ENCODE data around the gene LHB. TPM values are rescaled to one million over a fixed set of nuclear protein-coding genes. Genes with fewer than 3 reads are reported as not detected.
"Not testable (repeated sequence)": the region's sequence is repeated elsewhere in the genome, so short reads cannot be mapped to it uniquely, and the experiment has no call there.

LHB gene
- under 1 TPM in 2 of 3 donors, not detected in 1; 0.30 to 0.71 TPM for polyA plus RNA-seq (ENCODE audit: insufficient read length in 3 of 3)
- long read RNA-seq, donor 1, result 0 reads
- long read RNA-seq, donor 2, result 0 reads
- long read RNA-seq, donor 3, result 0 reads
- long read RNA-seq, donor 4, partial matches to known transcripts, result 0 of 2 reads
- long read RNA-seq, donor 4, other reads (novel, unspliced or antisense), result 0 of 2 reads
- long read RNA-seq, donor 5, result 0 reads
- long read RNA-seq, donor 6, result 0 reads
- long read RNA-seq, donor 7, result 0 reads
- long read RNA-seq, donor 8, result 0 reads
- long read RNA-seq, donor 9, result 0 reads
- long read RNA-seq, donor 10, result 0 reads
- long read RNA-seq, donor 11, result 0 reads
- long read RNA-seq, donor 12, partial matches to known transcripts, result 0 of 1 reads
- long read RNA-seq, donor 12, other reads (novel, unspliced or antisense), result 0 of 1 reads
- long read RNA-seq, donor 13, result 0 reads
- long read RNA-seq, donor 14, result 0 reads
- long read RNA-seq, donor 15, result 0 reads
- long read RNA-seq, donor 16, result 0 reads

DNA sequence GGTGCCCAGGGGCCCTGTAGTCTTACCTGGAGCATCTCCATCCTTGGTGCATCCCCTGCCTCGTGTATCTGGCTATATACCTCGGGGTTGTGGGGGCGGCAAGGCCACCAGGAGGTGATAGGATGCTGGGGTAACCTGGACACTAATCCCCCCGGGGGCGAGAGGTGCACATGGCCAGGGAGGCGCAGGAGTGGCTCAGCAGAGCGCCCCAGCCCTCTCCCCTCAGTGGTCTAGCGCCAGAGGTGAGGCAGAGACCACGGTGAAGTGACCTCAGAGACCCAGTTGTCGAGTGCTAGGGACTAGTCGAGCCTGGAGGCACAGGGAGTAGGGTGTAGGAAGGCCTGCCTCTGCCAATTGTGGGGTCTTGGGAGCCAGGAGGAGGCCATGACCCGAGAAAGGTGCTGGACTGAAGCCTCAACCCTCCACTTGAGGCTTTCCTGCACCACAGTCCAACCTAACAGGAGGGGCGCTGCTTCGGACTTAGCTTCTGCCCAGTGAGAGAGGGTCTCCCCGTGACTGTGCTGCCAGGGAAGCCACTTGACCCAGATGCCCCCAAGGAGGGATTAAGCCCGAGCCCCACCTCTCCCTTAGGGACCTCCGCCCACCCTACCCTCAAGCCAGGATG, at the start of gene LHB:
TSS of gene LHB (minus strand) at position 51 of the 625 bp plus-strand sequence. CDS start at position 41, 10 bp downstream.
- DNase-seq, result no peak

DNA sequence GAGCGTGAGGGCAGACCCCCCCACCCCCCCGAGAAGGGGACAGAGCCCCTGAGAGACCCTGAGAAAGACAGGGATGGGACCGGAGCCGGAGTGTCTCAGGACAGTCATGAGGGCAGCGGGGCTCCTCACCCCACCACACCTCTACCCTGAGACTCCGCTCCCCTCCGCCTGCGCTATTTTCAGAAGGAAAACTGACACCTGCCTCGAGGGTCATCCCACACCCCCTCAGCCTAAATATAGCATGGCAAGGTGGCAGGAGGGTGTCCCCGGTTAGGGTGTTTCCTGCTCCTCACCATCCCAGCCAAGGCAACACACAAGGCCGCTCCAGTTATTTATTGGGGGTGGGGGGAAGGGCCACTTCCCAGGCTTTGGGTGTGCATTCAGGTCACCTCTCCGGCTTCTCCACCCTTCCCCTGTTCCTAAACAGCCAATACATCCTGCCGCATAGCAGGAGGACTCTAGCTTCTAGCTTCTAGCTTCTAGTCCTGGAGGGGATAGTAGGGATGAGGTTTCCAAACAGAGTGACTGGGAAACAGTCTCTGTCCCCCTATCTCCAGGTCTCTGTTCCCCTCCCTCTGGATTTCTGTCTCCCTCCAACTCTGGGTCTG, 49.1 kb upstream of the LHB start:
- no peak for DNase-seq

DNA sequence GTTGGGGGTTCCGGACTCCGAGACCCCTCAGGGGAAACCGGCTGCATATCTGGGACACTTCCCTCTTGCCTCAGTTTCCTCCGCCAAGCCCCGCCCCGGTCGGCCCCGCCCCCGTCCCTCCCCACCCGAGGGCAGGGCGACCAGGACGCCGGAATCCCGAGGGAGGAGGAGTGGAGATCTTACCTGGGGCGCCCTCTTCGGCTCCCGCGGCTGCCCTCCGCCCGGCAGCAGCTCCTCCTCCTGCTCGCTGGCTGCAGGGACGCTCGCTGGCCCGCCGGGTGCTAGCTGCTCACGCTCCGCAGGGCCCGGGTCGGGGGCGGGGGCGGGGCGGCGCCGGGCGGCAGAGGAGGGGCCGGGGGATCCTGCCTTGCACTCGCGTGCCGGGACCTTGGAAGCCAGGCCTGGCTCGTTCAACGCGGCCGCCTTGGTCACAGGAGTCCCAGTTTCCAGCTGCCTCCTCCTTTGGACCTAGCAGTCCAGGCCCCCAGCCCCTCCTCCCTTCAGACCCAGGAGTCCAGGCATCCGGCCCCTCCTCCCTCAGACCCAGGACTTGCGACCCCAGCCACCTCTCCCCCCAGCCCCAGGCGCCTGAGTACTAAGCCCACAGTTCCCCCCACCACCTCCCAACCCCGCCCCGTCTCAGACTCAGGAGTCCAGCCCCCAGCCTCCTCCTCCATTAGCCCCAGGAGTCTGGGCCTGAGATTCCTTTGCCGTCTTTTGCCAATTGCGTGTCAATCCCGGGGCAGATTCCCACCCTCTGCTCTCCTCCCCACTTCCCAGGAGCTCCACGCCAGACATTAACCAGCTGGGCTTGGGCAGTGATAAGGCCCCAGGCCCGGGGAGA, 48.1 kb upstream of the LHB start, which contains the start of gene NTF4:
TSS of gene NTF4 (minus strand) at position 51 of the 844 bp plus-strand sequence. CDS start 2,821 bp downstream, outside the sequence.
- peak; percentile 69 for DNase-seq

- DNase-seq, result no peak
These were observed 47.2 kb upstream of the LHB start for GRCh38 chr19:49064029-49064629.

- no peak for DNase-seq
These were observed 44.6 kb upstream of the LHB start for GRCh38 chr19:49061445-49061844.

GRCh38 chr19:49061000-49061399, 44.1 kb upstream of the LHB start:
- DNase-seq, result no peak

DNA sequence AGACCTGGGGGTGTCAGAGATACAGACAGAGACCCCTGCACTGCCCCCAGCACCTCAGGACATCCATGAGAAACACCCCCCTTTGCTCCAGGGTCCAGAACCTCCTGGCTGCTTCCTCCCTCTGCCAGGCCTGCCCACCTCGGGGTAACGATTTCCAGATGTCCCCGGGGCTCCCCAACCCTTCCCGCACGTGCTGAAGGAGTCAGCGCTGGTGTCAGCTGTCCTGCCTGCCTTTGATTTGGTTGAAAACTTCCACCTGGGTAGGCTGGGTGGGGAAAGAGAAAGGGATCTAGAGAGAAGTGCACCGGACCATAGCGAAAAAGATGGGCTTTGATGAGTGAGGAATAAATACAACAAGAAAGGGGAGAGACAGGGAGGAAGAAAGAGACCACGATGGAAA, 42.2 kb upstream of the LHB start:
- peak; percentile 19 for DNase-seq

DNA sequence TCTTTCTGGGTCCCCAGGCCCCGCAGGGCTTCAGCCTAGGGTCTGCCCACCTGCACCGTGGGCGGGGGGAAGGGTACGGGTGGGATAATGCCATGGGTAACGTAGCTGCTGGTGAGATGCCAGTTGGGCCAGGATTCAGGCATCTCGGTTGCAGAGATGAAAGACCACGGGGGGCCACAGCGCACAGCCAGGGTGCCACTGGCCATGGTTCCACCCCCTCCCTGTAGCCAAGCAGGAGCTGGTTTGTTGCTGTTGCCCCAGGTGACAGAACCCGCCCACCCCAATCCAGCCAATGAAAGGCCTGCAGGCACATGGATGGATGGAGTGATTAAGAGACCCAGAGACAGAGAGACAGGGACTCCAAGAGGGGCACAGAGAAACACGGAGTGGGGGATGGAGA, 41.7 kb upstream of the LHB start:
- no peak for DNase-seq

GRCh38 chr19:49057636-49058234, 40.8 kb upstream of the LHB start, which contains the start of gene CGB7:
Gene CGB7, minus strand, starts transcription at chr19:49057749. Its CDS starts 2,374 bp downstream, at chr19:49055375.
- peak; percentile 65 for DNase-seq

DNA sequence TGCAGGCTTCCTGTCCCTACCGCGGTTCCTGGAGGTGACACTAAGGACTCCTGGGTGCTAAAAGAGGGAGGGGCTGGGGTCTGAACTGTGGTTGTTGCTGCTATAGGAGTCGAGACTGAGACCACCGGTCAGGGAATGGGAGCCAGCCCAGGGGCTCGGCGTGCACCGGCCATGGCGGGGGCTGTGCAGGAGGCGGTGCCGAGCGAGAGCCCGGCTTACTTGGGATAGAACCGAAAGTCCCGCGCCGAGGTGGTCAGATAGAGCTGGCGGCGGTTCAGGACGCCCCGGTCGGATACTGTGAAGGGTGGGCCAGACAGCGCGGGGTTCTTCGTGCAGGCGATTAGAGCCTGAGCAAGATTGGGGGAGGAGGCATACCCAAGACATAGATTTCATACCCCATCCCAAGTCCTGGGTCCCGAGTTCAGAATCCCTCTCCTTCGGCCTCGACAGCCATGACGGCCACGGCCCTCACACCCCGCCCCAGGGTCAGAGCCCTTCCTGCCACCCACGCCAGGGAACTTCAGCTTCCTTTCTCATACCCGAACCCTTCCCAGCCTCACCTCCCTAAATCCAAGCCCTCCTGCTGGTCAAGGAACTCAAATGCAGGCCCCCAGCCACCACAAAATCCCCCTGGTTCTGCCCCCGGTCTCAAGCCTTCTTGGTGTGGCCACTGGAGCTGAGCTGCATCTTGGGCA, 40.2 kb upstream of the LHB start:
- DNase-seq, result not testable (repeated sequence)

- peak; percentile 28 for DNase-seq
These were observed 39.4 kb upstream of the LHB start for GRCh38 chr19:49056101-49056901.

GRCh38 chr19:49050376-49051033, 33.6 kb upstream of the LHB start:
- not testable (repeated sequence) for DNase-seq

DNA sequence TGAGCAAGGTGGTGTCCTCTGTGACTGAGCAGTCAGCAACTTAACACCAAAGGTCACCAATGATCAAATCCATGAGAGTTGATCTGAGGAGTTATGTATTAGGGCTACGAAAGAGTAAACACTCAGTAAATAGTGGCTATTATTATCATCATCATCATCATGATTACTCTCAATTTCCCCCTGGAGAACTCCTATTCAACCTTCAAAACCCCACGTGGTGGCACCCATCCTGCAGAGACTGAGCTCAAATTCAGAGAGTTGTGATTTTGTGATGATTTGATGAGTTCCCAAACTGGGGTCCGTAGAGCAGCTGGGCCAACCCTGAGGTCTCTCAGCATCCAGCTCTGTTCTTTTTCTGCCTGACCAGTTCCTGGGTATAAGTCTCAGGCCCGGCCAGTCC, 32.9 kb upstream of the LHB start:
- not testable (repeated sequence) for DNase-seq

DNA sequence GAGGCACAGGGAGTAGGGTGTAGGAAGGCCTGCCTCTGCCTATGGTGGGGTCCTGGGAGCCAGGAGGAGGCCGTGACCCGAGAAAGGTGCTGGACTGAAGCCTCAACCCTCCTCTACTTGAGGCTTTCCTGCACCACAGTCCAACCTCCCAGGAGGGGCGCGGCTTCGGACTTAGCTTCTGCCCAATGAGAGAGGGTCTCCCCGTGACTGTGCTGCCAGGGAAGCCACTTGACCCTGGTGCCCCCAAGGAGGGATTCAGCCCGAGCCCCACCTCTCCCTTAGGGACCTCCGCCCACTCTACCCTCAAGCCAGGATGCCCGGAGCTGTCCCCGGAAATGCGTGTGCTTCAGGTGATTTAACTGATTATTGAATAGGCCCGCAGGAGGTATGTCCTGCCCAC, 32.1 kb upstream of the LHB start, which contains the start of gene CGB8:
TSS of gene CGB8 (minus strand) at position 101 of the 400 bp plus-strand sequence. CDS start 372 bp downstream, outside the sequence.
- not testable (repeated sequence) for DNase-seq

- DNase-seq, result not testable (repeated sequence)
These were observed 26.7 kb upstream of the LHB start, which contains the start of gene CGB5 for GRCh38 chr19:49043548-49043947. Gene CGB5, plus strand, starts transcription at chr19:49043848. Its CDS starts 362 bp downstream, at chr19:49044210.

GRCh38 chr19:49042666-49043065, 25.8 kb upstream of the LHB start:
- not testable (repeated sequence) for DNase-seq

DNA sequence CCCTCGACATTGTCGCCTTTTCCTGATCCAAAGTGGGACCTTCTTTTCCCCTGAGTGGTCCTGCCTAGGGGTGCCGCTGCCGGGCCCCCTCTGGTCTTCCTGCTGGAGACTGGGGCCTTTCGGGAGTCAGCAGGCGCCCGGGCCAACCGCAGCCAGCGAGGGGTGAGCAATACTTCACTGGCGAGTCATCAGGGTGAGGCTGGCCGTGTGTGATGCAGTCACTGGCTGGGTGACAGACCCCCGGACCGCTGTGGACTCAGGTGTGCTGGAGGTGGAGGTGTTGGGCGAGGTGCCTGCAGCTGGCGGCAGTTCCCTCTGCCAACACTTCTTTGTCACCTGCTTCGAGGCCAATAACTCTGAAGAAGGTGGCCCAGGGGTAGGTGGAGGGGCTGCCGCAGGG, 25.3 kb upstream of the LHB start:
- DNase-seq, result no peak

DNA sequence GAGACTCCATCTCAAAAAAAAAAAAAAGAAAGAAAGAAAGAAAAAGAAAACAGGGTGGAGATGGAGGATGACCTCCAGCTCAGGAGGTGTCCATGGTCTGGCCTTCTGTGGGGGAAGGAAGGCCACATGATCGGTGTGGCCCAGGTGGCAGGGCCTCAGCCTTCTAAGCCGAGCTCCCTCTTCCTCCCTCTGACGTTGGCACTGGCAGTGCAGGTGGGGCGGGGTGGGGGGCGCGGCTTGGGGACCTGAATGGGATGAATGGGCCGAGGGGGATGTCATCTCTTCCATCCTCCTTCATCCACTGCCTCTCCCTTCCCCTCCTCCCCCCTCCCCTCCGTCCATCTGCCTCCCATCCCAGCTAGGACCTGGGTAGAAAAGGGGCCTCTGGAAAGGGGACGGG, 22.8 kb upstream of the LHB start:
- DNase-seq, result not testable (repeated sequence)
